Measurements from ENCODE around the gene FRMD8.
"Not testable (repeated sequence)": the region's sequence is repeated elsewhere in the genome, so short reads cannot be mapped to it uniquely, and the experiment has no call there.

Gene FRMD8

DNA sequence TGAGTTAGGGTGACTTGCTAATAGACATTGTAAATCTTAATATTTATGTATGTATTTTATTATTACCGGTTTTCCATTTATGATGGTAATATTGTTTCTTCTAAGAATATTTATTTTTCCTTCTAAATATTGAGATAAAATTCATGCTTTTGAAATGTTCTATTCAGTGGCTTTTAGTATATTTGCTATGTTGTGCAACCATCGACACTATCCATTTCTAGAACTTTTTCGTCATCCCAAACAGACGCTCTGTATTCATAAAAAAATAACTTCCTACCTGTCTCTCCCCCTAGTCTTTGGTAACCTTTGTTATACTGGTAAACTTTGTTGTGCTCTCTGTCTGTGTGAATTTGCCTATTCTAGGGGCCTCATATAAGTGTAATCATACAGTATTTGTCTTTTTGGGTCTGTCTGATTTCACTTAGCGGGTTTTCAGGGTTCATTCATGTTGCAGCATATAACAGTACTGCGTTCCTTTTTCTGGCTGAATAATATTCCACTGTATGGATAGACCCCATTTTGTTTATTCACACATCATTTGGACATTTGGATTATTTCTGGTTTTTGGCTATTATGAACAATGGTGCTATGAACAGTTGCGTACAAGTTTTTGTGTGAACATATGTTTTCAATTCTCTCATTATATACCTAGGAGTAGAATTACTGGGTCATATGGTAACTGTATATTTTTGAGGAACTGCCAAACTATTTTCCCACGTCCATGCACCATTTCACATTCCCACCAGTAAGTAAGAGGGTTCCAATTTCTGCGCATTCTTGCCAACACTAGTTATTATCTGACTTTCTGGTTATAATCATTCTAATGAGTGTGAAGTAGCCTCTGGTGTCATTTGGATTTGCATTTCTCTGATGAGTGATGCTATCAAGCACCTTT lies 52.1 kb downstream of the FRMD8 start:
- DNase-seq, result no peak

DNA sequence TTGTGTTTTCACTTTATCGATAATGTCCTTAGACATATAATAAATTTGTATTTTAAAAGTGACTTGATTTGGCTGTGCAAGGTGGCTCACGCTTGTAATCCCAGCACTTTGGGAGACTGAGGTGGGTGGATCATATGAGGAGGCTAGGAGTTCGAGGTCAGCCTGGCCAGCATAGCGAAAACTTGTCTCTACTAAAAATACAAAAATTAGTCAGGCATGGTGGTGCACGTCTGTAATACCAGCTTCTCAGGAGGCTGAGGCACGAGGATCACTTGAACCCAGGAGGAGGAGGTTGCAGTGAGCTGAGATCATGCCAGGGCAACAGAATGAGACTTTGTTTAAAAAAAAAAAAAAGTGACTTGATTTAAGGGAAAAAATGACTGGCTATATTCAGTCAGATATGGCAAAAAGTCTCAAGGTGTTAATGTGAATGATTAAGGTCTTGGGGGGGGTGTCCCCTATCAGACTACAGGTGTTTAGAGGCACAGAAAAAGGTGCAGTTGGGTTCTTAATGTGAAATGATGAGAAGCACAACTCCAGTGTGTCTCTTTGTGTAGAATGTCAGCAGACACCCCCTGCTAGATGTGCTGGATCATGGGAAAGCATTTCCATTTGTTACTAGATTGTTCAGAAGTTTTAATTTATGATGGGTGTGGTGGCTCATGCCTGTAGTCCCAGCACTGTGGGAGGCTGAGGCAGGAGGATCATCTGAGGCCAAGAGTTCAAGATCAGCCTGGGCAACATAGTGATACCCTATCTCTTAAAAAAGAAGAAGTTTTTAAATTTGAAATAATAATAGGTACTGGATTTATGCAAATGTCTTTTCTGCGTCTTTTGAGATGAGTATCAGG lies 53.1 kb downstream of the FRMD8 start:
- DNase-seq, result no peak

DNA sequence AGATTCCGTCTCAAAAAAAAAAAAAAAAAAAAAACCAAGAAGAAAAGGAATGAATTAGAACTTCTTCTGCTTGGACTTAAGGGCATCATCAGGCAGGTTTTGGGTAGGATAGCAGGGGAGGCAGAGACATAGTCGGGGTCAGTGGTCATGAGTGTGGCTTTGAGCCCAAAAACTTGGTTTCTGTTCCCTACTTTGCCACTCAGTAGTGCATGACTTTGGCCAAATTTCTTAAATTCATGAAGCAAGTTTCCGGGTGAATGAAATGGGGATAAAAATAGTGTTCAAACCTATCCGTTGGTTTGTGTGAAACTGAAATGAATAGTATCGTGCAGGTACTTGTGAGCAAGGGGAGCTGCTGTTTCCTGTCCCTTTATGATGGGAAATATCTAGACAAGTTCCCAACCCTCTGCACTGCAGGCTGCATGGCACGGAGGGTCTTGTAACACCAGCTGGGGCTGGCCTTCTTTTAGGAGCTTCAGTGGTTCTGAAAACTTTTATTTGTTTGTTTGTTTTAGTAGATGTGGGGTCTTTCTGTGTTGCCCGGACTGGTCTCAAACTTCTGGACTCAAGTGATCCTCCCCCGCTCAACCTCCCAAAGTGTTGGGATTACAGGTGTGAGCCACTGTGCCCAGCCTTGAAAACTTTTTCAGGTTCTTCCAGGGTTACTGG lies 54.5 kb downstream of the FRMD8 start:
- no peak for DNase-seq

DNA sequence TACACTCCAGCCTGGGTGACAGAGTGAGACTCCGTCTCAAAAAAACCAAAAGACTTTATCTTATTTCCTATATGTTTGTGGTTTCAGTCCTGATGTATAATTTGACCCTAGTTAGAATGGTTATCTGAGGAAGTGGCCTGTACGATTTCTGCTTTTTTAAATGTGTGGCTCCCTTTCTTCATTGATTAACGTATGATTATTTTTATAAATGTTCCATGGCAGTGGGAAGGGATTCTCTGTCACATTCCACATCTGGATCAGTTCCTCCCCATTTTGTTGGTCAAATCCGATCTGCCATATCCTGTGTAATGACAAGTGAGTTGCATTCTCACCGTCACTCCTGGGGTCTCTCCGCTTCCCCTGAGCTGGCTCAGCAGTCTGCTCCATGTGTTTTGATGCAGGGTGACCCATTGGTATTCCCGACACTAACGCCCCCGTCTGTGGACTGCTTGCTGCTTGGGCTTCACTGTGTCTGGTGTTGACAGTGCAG lies 56.5 kb downstream of the FRMD8 start:
- DNase-seq, result peak; percentile 89

DNA sequence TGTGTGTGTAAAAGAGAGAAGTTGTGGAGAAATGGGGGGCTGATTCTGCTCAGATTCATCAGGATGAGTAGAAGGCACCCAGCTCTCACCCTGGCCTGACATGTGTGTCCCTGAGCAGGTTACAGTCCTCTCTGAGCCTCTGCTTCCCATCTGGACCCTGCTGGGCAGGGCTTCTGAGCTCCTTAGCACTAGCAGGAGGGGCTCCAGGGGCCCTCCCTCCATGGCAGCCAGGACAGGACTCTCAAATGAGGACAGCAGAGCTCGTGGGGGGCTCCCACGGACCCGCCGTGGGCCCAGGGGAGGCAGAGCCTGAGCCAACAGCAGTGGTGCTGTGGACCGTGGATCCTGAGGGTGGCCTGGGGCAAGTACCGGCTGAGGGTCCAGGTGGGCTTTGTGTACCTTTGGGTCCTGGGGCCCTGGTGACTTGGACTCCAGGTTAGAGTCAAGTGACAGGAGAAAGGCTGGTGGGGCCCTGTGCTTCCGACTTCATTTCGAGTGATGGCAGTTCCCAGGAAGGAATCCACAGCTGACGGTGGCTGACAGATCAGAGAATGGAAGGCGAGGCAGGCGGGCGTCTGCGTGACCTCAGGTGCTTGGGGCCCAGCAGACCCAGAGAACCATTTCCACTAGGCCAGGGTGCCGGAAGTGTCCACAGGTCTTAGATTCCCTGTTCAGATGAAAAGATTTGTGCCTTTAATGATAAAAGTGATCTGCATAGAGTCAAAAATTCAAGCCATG lies 58.0 kb downstream of the FRMD8 start:
- DNase-seq, result no peak

DNA sequence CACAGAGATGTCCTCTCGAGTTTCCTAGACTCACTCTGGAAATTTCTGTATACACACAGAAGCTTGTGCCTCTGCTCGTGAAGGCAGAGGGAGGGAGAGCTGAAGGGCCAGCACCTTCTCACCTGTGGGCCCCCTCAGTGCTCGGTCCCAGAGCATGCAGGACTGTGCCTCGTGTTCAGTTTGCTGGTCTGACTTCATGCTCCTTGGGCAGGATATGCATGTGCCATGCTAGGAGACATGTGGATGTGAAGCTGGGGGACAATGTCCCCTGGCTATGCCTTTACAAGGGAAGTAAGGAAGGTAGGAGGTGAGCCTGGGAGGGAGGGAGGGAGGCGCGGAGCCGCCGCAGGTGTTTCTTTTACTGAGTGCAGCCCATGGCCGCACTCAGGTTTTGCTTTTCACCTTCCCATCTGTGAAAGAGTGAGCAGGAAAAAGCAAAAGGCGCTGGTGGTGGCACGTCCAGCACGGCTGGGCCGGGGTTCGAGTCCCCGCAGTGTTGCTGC lies 58.7 kb downstream of the FRMD8 start:
- DNase-seq, result no peak

DNA sequence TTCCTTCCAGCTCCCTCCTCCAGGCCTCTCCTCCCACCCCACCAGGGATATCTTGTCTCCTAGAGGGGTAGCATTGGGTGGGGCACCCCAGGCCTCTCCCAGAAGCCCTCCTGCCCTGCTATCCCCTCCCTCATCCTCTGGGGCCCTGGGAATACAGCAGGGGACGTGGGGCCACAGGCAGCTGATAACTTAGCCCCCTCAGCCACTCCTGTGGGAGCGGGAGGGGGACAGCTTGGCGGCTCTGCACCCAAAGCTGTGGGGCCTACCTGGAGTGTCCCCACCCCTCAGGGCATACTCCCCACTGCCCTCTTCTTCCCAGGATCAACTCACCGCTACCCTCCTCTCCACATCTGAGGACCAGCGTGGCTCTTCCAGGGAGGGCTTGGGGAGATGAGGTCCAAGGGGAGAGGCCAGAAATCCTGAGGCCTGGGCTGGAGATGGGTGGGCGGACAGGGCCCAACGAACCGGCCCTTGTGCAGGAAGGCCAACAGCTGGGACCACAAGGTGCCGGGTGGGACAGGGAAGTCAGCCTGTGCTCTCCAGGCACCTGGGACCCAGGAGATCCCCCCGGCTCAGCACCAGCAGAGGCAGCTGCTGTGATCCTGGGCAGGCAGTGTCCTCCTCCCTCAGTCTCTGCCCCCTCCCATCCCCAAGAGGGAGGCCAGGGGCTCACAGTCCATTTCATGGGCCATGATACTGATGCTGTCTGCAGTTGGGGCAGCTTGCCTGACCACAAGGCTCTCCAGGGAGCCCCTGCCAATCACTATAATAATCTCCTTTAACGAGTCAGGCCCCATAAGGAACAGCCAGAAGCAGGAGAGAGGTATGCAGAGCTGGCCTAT lies 59.4 kb downstream of the FRMD8 start:
- peak; percentile 22 for DNase-seq

DNA sequence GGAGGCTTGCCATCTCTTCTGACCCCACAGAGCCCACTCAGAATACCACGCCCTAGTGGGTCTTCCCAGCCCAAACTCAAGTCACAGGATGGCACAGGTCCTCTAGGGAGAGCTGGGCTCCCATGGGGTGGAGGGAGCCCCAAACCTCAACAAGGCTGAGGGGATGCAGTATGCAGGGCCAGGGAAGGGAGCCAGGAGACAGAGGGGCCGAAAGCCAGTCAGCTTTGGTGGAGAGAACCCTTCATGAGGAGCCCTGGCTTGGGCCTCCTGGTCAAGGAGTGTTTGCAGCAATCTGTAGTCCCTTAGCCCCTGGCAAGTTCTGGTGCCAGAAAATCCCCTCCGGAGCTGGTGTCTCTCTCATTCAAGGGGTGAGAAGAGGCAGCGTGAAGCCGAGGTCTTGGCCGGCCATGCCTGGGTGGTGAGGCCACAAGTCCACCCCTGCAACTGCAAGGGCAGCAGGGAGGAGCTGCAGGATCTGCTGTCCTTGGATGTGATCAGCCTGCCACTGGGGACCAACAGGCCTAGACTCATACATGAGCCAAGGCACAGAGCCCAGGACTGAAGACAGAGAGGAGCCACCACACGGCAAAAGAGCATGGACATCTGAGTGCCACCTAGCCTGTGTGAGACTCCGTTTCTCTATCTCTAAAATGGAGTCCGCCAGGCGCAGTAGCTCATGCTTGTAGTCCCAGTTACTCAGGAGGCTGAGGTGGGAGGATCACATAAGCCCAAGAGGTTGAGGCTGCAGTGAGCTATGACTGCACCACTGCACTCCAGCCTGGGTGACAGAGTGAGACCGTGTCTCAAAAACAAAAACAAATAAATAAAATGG lies 60.2 kb downstream of the FRMD8 start:
- no peak for DNase-seq

DNA sequence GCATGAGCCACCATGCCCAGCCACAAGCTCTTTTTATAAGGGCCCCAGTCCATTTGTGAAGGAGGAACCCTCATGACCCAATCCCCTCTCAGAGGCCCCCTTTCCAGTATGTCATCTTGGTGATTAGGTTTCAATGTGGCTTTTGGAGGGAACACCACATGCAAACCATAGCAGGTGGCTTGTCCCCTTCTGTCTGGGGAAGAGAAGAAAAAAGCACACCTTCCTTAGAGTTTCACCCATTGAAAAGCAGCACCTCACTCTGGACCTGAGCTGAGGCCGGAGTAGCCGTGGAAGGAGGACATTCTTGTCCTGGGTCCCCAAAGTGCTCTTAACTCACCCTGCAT lies 61.6 kb downstream of the FRMD8 start:
- no peak for DNase-seq

DNA sequence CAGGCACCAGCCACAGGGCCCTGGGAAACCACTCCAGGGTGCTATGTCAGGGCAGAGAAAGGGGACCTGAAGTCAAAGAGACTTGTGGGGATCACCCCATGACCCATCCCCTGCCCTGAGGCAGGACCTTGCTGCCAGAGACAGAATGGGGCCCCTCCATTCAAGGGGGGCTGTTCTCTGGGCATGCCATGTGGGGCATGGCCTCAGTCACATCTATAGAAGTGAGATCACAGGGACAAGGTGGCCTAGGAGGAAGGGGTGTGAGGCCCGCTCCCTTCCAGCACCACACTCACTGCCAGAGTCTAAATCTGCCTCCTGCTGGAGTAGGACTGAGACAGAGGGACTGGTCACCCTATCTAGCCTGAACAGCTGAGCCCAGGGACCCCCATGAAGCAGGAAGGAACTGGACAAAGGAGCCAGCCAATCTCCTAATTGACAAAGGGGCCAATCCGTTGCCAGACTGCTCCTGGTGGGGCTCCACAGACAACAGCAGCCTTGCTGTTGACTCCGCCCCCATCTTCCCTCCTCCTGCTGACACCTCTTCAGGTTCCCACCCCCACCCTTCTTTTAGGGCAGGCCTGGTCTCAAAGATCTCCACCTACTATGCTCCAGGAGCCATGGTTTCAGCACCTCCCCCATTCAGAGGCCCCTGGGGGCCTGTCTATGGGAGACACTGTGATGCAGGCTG lies 62.1 kb downstream of the FRMD8 start:
- peak; percentile 28 for DNase-seq

DNA sequence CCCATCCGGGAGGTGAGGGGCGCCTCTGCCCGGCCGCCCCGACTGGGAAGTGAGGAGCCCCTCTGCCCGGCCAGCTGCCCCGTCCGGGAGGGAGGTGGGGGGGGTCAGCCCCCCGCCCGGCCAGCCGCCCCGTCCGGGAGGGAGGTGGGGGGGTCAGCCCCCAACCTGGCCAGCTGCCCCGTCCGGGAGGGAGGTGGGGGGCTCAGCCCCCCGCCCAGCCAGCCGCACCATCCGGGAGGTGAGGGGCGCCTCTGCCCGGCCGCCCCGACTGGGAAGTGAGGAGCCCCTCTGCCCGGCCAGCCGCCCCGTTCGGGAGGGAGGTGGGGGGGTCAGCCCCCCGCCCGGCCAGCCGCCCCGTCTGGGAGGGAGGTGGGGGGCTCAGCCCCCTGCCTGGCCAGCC lies 64.9 kb downstream of the FRMD8 start:
- not testable (repeated sequence) for DNase-seq

DNA sequence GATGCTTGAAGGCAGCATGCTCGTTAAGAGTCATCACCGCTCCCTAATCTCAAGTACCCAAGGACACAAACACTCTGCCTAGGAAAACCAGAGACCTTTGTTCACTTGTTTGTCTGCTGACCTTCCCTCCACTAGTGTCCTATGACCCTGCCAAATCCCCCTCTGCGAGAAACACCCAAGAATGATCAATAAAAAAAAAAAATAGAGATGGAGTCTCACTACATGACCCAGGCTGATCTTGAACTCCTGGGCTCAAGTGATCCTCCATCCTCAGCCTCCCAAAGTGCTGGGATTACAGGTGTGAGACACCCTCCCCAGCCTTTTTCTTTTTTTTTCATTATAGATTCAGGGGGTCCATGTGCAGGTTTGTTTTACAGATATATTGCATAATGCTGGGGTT lies 65.8 kb downstream of the FRMD8 start:
- not testable (repeated sequence) for DNase-seq

DNA sequence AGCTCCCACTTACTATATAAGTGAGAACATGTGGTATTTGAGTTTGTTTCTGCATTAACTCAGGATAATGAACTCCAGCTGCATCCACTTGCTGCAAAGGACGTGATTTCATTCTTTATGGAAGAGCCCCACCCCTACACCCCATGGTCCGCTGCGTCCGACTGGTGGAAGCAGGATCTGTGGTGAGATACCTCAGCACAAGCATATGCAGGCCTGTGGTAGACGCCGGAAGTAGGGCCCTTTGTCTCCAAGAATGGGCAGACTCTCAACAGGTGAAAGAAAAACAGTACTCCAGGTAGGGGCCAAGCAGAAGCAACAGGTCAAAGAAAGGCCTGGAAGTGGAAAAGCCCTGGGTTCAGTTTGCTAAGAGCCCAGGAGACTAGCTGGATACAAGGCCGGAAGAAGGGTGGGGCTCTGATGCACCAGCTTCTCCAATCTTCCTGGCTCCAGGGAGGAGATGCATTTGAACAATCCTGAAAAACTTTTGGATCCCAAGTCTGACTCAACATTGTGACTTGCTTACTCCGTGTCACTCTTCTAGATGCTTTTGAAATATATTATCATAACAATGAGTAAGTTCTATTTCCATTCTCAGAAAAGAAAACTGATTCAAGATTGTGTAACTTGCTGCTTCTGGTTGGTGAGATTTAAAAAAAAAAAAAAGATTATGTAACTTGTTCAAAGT lies 66.5 kb downstream of the FRMD8 start:
- DNase-seq, result peak; percentile 62

DNA sequence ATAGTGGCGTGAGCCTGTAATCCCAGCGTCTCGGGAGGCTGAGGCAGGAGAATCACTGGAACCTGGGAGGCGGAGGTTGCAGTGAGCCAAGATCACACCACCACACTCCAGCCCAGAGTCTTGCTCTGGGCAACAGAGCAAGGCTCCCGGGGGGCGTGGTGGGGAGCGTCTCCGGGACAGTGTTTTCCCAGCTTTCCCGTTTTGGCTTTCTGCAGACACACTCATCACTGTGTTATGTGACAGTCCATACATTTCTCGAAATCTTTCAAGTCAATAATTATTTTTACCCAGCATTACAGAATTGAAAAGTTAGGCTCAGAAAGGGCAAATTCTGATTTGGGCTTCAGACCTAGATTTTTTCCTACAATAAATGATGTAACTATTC lies 67.9 kb downstream of the FRMD8 start:
- no peak for DNase-seq

DNA sequence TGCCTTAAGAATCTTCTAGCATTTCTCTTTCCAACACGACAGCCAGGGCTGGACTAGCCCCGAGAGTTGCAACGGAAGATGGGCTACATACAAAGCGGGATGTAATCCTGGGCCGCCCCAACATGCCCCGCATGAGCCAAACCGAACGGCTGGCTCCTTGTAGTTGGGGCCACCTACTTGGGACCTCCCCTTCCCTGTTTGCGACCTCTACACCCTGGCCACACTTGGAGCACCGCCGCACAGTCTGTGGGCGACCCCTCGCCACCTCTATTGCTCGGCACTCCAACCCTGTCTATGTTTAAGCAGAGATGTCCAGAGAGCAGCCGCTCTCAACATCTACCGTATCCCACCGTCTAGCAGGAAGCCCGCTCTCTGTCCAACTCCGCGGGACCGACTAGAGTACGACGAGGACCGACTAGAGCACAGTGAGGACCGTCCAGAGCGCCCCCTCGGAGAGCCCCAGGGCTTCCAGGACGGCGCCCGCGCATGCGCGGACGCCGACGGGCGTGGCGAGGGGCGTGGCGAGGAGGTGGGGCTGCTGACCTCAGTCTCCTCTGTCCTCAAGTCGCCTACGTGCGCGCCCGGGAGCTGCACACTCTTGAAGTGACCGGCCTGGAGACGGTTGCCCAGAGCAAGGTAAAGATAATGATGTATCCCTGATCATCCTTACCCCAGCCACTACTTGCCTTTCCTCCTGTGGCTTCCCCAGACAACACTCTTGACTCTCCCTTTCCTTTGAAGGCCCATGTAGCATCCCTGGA lies 68.4 kb downstream of the FRMD8 start:
- DNase-seq, result peak; percentile 89

DNA sequence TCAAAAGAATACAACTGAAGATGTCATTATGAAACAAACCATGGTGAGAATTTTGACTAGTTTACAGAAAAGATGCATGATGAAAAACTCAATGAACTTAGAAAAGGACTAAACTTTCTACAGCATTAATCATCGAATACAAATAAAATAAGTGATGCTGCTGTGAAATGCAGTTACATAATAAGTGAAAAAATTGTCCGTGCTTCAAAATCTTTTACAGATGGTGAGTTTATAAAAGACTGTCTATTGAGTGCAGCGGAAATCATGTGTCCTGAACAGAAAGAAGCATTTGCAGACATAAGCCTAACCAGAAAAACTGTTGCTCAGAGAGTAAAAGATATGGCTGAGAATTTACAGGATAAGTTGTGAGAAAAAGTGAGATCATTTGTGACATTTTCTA lies 70.0 kb downstream of the FRMD8 start:
- no peak for DNase-seq

DNA sequence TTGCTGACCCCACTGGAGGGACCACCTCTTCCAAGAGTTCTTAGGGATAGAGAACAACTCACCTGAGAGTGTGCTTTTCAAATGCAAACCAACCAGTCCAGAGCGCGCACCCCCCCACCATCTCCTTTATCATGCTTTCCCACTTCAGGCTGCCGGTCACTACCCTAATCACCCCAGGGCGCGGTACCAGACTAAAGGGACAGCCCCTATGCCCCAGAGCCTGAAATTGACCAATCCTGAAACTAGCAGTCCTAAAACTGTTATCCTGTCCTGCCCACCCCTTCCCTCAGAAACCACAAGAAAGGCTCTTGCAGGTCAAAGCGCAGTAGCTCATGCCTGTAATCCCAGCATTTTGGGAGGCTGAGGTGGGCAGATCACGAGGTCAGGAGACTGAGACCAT lies 73.1 kb downstream of the FRMD8 start:
- DNase-seq, result peak; percentile 75

All from hematopoietic multipotent progenitor cell treated with erythropoietin and hydrocortisone succinate and interleukin-3 and kit ligand, for 4 days (in vitro differentiated cells).